Endothelial cell of umbilical vein (primary cell): Measurements from ENCODE around the gene SOHLH1. TPM values are rescaled to one million over a fixed set of nuclear protein-coding genes. Genes with fewer than 3 reads are reported as not detected.
A peak's percentile ranks its signal among the peaks of the same experiment; 100 is the strongest.

ENCODE experiments used
- Bru-seq: library from RNA; stranded (reverse); fragments of 400-500 nt; gene quantifications from one replicate; lab custom pipeline; 2021; lab: Mats Ljungman, UMichigan
- BruChase-seq, 2 experiments: library from RNA; stranded (reverse); fragments of 400-500 nt; gene quantifications; one replicate each; lab custom pipeline; 2021; lab: Mats Ljungman, UMichigan
- BruUV-seq: library from RNA; stranded (reverse); fragments of 400-500 nt; replicated peaks from 2 replicates; lab custom pipeline; 2021; lab: Mats Ljungman, UMichigan
- CTCF ChIA-PET: fragments of 300-600, 350-600 bp; sonication (Branson Sonifier 250); formaldehyde crosslinking; loops from one replicate; lab custom pipeline; 2021; ENCODE audit warnings: antibody characterized with exemption, inconsistent platforms; lab: Charles Lee
- POLR2A ChIA-PET: fragments of 300-600, 350-600 bp; sonication (Branson Sonifier 250); formaldehyde crosslinking; loops from one replicate; lab custom pipeline; 2021; ENCODE audit warnings: antibody characterized with exemption, inconsistent platforms; lab: Charles Lee
- DNase-seq: peaks from one replicate; pipeline ENCODE4 v3.0.0-alpha.2; 2011; ENCODE audit warnings: low read depth, low spot score
- FAIRE-seq: peaks from 2 replicates; lab custom pipeline; 2011; peaks lifted over from hg19 to GRCh38; lab: Jason Lieb, UNC
- H2AFZ ChIP-seq: 2 replicates; pipeline ENCODE4 v1.6.0; 2012; ENCODE audit warnings: low read depth, low read length, control low read depth, inconsistent platforms
- H3K27ac ChIP-seq: 2 replicates; pipeline ENCODE4 v1.5.1; 2011; ENCODE audit warnings: low read depth, mild to moderate bottlenecking, control low read depth, low read length, moderate library complexity; ENCODE audit not compliant: insufficient read depth
- H3K27me3 ChIP-seq, 2 experiments: 2 replicates each; pipeline versions ENCODE4 v1.6.0 to v1.6.1; 2011; ENCODE audit warnings: low read length in 2 of 2, mixed read lengths in 1 of 2; ENCODE audit not compliant: control insufficient read depth in 2 of 2, insufficient read depth in 2 of 2
- H3K36me3 ChIP-seq, 2 experiments: 2 replicates in 1 of 2; 3 replicates in 1 of 2; pipeline ENCODE4 v1.5.1; 2011; ENCODE audit warnings: low read length in 2 of 2, mild to moderate bottlenecking in 1 of 2, moderate library complexity in 1 of 2; ENCODE audit not compliant: control insufficient read depth in 2 of 2, insufficient read depth in 2 of 2; ENCODE audit errors: extremely low read depth in 1 of 2
- H3K4me1 ChIP-seq: 3 replicates; pipeline ENCODE4 v1.5.1; 2011; ENCODE audit warnings: mild to moderate bottlenecking, low read length; ENCODE audit not compliant: control insufficient read depth, insufficient read depth; ENCODE audit errors: extremely low read depth
- H3K4me2 ChIP-seq: 2 replicates; pipeline ENCODE4 v1.6.1; 2011; ENCODE audit warnings: low read length, control low read depth, mixed read lengths; ENCODE audit not compliant: insufficient read depth
- H3K4me3 ChIP-seq, 3 experiments: fragments of 200-600 bp in 1 of 3; sonication (generic), shearing (Covaris generic) in 1 of 3; replicated peaks in 1 of 3; 2 replicates each; pipeline ENCODE4 v1.5.1; 2011 to 2016; ENCODE audit warnings: control low read depth in 3 of 3, low read length in 3 of 3, mild to moderate bottlenecking in 2 of 3, inconsistent platforms in 1 of 3, low read depth in 1 of 3, moderate library complexity in 1 of 3; ENCODE audit not compliant: insufficient read depth in 1 of 3
- H3K79me2 ChIP-seq: 2 replicates; pipeline ENCODE4 v1.6.0; 2012; ENCODE audit warnings: low read length, inconsistent platforms; ENCODE audit not compliant: control insufficient read depth, insufficient read depth
- H3K9ac ChIP-seq: replicated peaks from 2 replicates; pipeline ENCODE3; 2011; ENCODE audit warnings: low read length, control low read depth; ENCODE audit not compliant: insufficient read depth; ENCODE audit errors: extremely low read depth
- H3K9me1 ChIP-seq: replicated peaks from 3 replicates; pipeline ENCODE4 v1.6.0; 2011; ENCODE audit warnings: mild to moderate bottlenecking, low read length; ENCODE audit not compliant: control insufficient read depth, insufficient read depth; ENCODE audit errors: extremely low read depth
- H3K9me3 ChIP-seq: replicated peaks from 2 replicates; pipeline ENCODE4 v1.5.1; 2012; ENCODE audit warnings: low read length, inconsistent platforms; ENCODE audit not compliant: control insufficient read depth, insufficient read depth
- H4K20me1 ChIP-seq: replicated peaks from 2 replicates; pipeline ENCODE3; 2011; ENCODE audit warnings: mild to moderate bottlenecking, low read length; ENCODE audit not compliant: control insufficient read depth, insufficient read depth; ENCODE audit errors: extremely low read depth
- EZH2 ChIP-seq: IDR thresholded peaks from 2 replicates; pipeline ENCODE4 v1.6.1; 2012; ENCODE audit warnings: borderline replicate concordance, low read depth, mild to moderate bottlenecking, moderate library complexity, low read length, inconsistent platforms; ENCODE audit not compliant: severe bottlenecking
- FOS ChIP-seq: IDR thresholded peaks from 2 replicates; pipeline ENCODE4 v1.6.1; 2011; ENCODE audit warnings: mild to moderate bottlenecking, low read length, moderate library complexity, borderline replicate concordance; ENCODE audit not compliant: insufficient read depth
- GATA2 ChIP-seq: IDR thresholded peaks from 2 replicates; pipeline ENCODE4 v1.7.0; 2011; ENCODE audit warnings: low read depth, mild to moderate bottlenecking, moderate library complexity, mixed read lengths, low read length; ENCODE audit not compliant: insufficient read length, insufficient read depth
- JUN ChIP-seq: IDR thresholded peaks from 2 replicates; pipeline ENCODE4 v1.6.1; 2011; ENCODE audit warnings: borderline replicate concordance, low read depth; ENCODE audit not compliant: insufficient read length, insufficient read depth
- MAX ChIP-seq: IDR thresholded peaks from 2 replicates; pipeline ENCODE4 v1.6.1; 2011; ENCODE audit not compliant: insufficient read depth, insufficient read length
- MYC ChIP-seq: IDR thresholded peaks from one replicate; pipeline ENCODE4 v1.6.1; 2011; ENCODE audit warnings: mild to moderate bottlenecking, low read depth, low read length
- POLR2A ChIP-seq: IDR thresholded peaks from 2 replicates; pipeline ENCODE4 v1.6.1; 2012; ENCODE audit warnings: low read depth, mild to moderate bottlenecking, control low read depth, low read length
- POLR2AphosphoS5 ChIP-seq: IDR thresholded peaks from 2 replicates; pipeline ENCODE4 v1.6.1; 2012; ENCODE audit warnings: low read depth, mild to moderate bottlenecking, control low read depth, low read length, moderate library complexity; ENCODE audit not compliant: insufficient read depth
- dilution Hi-C: fragments of 300-500 bp; cut with MboI; formaldehyde crosslinking; loops from one replicate; pipeline ENCODE4 v1.15.0; 2019; ENCODE audit warnings: low sequenced_read_pairs; ENCODE audit not compliant: extremely low pct_ligation_motif_present
- intact Hi-C: fragments of 100-400 bp; cut with micrococcal nuclease; formaldehyde crosslinking; loops from one replicate; pipeline ENCODE4 v1.10.0; 2022
- long read RNA-seq: library from polyadenylated mRNA; stranded (forward); transcript quantifications from one replicate; pipeline ENCODE4 v2.0.0, GENCODE V29; 2021
- polyA minus RNA-seq, 3 experiments: library from RNA; depleted of rRNA, polyadenylated mRNA; stranded (reverse); fragments of >200 nt; gene quantifications; 1 replicate in 1 of 3; 2 replicates in 2 of 3; pipeline ENCODE4 v1.2.3, GENCODE V29; 2011
- polyA plus RNA-seq, 4 experiments: library from polyadenylated mRNA; depleted of rRNA in 3 of 4; stranded (reverse) in 3 of 4; unstranded in 1 of 4; fragments of >200 nt; gene quantifications; 2 replicates each; pipeline versions ENCODE4 v1.2.1 to v1.2.3, GENCODE V29; 2011 to 2012; ENCODE audit warnings: missing spikeins in 1 of 4
- total RNA-seq: library from RNA; stranded (reverse); gene quantifications from 2 replicates; pipeline ENCODE4 v1.2.3, GENCODE V29; 2021
- TF ChIP-seq, protein P1 (sequence below), 2 donors: IDR thresholded peaks; 1 replicate in 1 of 2; 2 replicates in 1 of 2; pipeline ENCODE4 v1.5.1; 2011; ENCODE audit warnings: low read length in 2 of 2, mild to moderate bottlenecking in 2 of 2, moderate library complexity in 2 of 2, control low read depth in 1 of 2, inconsistent platforms in 1 of 2, low read depth in 1 of 2; ENCODE audit not compliant: insufficient read depth in 1 of 2; ENCODE audit errors: extremely low read depth in 1 of 2

Gene SOHLH1
- total RNA-seq = not detected in 2 replicates
- polyA plus RNA-seq = not detected in 2 replicates
- not detected in 2 replicates for polyA plus RNA-seq (2011; cell fraction: cytosol; rRNA removed)
- polyA plus RNA-seq (2011; cell fraction: nucleus; rRNA removed) = not detected in 2 replicates
- polyA plus RNA-seq (2012) = not detected in 2 replicates
- polyA minus RNA-seq = not detected in 2 replicates
- polyA minus RNA-seq (2011; cell fraction: cytosol; rRNA and poly(A)+ RNA removed) = not detected
- polyA minus RNA-seq (2011; cell fraction: nucleus; rRNA and poly(A)+ RNA removed) = not detected in 2 replicates
- not detected for Bru-seq, nascent RNA
- not detected for BruChase-seq, experiment 1, labeled RNA remaining after a 6-hour chase
- percentile 11 among the genes with signal in this experiment for BruChase-seq, experiment 2, labeled RNA remaining after a 2-hour chase
- long read RNA-seq = 0 reads

- Histone ChIP-seq H3K36me3 (no peaks in the 10 kb centered on the region), H3K9ac (no peak within 1 kb of the TSS), H3K4me1 (peaks cover 2% of the 10 kb centered on the region), H3K27me3 (peaks cover 0 to 2% of the 10 kb centered on the region in 2 experiments), H2AFZ (no peak within 1 kb of the TSS), H3K9me1 (no peaks in the 10 kb centered on the region), H3K9me3 (no peaks in the 10 kb centered on the region), H3K4me3 (no peak within 1 kb of the TSS), H3K27ac (no peak within 1 kb of the TSS), H4K20me1 (no peaks in the 10 kb centered on the region), H3K79me2 (no peaks in the 10 kb centered on the region), H3K4me2 (no peak within 1 kb of the TSS)
- dilution Hi-C loops (no loop called here), intact Hi-C loops (no loop called here)
- no TSS peak for BruUV-seq
- DNase-seq (no peak), FAIRE-seq (no peak)
- POLR2A ChIA-PET = no interaction called here
- CTCF ChIA-PET = no interaction called here
- no peak for TF ChIP-seq POLR2A
- TF ChIP-seq MAX = no peak
- TF ChIP-seq POLR2AphosphoS5 = no peak
- no peak for TF ChIP-seq JUN
- no peak for TF ChIP-seq FOS
- TF ChIP-seq, protein P1, sequence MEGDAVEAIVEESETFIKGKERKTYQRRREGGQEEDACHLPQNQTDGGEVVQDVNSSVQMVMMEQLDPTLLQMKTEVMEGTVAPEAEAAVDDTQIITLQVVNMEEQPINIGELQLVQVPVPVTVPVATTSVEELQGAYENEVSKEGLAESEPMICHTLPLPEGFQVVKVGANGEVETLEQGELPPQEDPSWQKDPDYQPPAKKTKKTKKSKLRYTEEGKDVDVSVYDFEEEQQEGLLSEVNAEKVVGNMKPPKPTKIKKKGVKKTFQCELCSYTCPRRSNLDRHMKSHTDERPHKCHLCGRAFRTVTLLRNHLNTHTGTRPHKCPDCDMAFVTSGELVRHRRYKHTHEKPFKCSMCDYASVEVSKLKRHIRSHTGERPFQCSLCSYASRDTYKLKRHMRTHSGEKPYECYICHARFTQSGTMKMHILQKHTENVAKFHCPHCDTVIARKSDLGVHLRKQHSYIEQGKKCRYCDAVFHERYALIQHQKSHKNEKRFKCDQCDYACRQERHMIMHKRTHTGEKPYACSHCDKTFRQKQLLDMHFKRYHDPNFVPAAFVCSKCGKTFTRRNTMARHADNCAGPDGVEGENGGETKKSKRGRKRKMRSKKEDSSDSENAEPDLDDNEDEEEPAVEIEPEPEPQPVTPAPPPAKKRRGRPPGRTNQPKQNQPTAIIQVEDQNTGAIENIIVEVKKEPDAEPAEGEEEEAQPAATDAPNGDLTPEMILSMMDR (IDR thresholded peaks at IDR 0.05; ENCODE audit: extremely low read depth in 1 of 2, insufficient read depth in 1 of 2, low read depth in 1 of 2, low read length in 2 of 2) = no peak
- TF ChIP-seq EZH2 = no peak
- TF ChIP-seq MYC = no peak
- TF ChIP-seq GATA2 = no peak
These were observed at the start of gene SOHLH1 for GRCh38 chr9:135699440-135699839. TSS of gene SOHLH1 (minus strand) at chr9:135699481. CDS start at chr9:135699467, 14 bp downstream.
